ENCODE data around the gene ZNF526.
"Not testable (repeated sequence)": the region's sequence is repeated elsewhere in the genome, so short reads cannot be mapped to it uniquely, and the experiment has no call there.

Gene ZNF526

GRCh38 chr19:42246922-42247639 lies 27.0 kb downstream of the ZNF526 start:
- no peak for DNase-seq

DNA sequence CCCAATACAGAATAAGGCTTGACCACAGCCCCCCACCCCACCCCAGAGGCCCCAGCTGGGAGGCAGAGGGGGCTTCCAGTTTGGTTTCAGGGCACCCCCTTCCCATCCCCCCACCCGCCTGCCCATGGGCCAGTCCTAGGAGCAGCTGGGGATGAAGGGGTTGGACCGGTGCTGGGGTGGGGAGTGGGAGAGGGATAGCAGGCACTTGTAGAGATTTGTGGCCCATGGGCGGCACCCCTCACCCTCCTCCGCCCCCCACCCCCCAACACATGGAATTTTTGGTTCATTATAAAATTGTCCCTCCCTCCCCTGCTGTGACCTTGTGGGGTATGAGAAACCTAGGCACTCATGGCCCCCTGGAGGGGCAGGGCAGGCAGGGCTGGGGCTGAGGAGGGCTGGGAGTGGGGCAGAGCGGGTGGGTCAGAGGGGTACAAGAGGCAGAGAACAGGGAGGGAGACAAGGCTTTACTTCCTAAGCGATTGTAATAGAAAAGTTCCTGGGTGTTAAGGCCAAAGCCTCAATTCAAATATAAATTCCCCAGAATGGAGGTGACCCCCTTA lies 27.6 kb downstream of the ZNF526 start:
- no peak for DNase-seq

DNA sequence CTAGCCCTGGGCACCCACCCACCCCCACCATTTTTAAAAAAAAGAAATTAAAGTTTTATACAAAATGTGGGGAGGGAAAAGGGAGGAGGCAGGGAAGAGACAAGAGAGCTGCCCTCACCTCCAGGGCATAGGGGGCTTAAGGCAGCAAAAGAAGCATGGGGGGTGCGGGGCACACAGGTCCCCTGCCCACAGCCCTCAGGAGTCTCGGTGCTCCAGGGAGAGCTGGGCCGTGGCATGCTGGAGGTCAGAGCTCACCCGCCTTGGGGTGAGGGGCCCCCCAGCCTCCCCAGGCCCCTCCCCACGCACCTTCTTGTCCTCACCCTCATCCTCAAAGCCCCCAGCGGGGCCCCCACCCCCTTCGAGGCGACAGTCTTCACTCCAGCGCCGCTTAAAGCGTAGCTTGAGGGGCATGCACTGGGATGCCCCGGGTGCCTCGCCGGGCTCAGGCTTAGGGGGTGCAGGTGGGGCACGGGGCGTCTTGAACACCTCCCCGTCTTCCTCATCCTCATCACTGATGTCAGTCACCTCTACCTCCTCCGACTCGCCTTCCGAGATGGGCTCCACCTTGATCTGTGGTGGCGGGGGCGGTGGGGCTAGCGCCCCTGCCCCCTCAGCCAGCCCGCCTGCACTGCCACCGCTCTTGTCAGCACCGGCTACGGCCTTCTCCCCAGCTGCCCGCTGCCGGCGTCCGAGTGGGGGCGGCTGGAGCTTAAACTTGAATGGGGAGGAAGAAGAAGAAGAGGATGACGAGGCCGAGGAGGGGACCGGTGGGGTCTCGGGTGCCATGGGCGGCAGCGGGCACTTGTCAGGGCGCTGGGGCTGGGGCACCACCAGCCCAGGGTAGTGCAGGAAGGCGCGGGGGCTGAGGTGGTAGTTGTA lies 28.4 kb downstream of the ZNF526 start:
- DNase-seq, result no peak

- no peak for DNase-seq
These were observed 29.1 kb downstream of the ZNF526 start for GRCh38 chr19:42249149-42249750.

DNA sequence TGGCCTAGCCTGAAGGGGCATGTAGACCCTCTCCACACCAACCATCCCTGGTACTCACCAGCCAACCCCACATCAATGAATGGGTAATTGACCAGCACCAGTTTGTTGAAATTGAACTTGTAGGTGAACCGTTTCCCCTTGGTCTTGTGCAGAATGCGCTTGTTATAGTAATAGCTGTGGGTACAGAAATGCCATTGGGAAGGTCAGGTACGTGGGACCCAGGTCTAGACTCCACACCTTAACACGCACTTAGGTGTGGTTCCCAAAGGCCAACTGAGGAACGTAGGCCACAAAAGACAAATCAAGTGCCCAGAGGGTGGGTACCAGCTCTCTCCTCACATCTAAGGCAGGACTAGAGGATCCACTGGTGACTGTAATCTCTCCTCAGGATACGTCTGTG lies 29.7 kb downstream of the ZNF526 start:
- DNase-seq, result no peak

DNA sequence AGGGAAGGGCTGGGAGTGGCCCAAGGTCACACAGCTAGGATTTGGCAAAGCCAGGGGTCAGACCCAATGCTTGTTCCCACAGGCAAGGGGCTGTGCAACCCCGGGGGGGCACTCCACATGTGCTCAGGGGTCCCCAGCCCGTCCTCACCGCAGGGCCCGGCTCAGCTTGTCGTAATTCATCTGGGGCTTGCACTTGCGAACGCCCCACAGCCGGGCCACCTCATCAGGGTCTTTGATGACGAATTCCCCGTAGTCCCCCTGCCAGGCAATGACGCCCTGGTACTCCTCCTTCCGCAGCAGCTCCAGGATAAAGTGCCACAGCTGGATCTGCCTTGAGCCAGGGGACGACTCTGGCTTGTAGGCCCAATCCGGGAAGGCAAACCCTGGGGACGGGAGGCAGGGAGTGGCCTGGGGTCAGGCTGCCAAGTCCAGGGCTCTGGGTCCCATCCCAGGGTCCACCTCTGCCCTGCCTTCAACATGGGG lies 30.1 kb downstream of the ZNF526 start:
- DNase-seq, result peak in 4 of 14 donors; percentile 28 to 71 (median 46)

DNA sequence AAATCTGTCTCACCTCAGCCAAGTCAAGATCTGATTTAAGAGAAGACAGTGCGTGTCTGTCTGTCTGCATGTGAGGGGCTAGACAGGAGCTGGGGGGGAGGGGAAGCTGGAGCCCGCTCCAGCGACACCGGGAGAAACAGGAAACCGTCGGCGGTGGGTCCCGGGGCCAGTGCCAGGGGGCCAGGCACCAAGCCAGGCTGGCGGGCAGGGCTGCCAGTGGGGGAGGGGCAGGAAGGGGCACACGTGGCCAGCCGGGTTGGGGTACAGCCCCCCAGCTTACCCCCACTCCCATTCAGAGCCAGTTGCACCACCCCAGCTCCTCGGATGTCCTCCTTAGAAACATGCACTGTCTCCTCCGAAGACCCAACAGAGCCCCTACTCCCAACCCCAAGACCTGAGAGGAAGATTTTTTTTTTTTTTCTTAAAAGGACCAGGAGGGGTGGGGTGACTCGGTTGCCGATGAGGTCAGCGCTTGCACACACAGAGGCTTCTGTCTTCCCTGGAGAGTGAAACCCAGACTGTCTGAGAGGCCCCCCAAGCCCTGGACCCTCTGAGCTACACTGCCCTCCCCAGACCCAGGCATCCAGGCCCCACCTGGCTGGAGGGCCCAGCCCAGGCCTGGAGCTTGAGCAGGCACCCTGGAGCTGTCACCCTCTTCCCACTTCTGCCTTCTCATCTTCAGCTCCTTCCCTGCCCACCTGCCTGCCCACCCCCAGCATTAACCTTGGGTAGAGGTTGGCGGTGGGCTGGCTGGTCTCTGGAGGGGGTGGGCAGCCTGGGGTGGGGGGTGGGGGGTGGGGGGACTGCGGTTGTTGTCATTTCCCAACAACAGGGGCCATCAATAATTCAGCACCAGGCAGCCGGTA lies 30.8 kb downstream of the ZNF526 start:
- DNase-seq, result peak in 11 of 14 donors; percentile 22 to 82 (median 44)

DNA sequence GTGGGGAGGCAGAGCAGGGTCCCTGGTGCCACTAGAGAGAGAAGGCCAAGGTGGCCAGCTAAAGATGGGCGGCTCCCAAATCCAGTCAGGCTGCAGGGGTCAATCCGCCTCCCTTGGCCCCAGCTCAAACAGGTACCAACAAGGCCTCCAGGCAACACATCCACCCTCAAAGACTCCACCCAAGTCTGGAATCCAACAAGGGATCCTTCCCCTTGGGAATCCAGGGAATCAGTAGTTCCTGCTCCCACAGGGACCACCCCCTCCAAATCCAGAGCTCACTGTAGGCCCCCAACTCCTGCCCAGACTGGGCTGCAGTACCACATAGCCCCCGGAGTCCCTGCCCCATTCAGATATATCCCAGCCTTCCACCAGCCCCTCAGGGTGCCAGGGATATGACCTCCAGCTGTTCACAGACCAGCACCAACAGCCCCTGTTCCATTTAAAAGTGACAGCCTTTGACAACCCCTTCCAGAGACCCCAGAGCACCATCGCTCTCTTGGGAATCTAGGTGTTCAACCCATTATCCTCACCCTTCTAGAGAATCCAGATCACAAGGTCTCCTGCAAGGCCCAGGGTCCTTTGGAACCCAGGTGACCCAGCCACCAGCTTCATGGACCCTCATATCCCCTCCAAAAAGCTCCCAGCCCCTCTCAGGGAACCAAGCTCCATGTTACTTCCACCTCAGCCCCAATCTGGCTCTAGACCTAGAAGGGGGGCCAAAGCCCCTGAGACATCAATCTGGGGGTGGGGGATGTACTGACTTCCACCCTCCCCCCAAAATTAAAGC lies 31.7 kb downstream of the ZNF526 start:
- DNase-seq, result peak in 1 of 14 donors; percentile 25

GRCh38 chr19:42252365-42253244 lies 32.5 kb downstream of the ZNF526 start:
- peak in 12 of 14 donors; percentile 71 to 91 (median 82) for DNase-seq

GRCh38 chr19:42253245-42254088 lies 33.4 kb downstream of the ZNF526 start:
- peak in 11 of 14 donors; percentile 42 to 81 (median 59) for DNase-seq

- DNase-seq, result peak in 12 of 14 donors; percentile 69 to 93 (median 79)
These were observed 34.2 kb downstream of the ZNF526 start for GRCh38 chr19:42254089-42254849.

DNA sequence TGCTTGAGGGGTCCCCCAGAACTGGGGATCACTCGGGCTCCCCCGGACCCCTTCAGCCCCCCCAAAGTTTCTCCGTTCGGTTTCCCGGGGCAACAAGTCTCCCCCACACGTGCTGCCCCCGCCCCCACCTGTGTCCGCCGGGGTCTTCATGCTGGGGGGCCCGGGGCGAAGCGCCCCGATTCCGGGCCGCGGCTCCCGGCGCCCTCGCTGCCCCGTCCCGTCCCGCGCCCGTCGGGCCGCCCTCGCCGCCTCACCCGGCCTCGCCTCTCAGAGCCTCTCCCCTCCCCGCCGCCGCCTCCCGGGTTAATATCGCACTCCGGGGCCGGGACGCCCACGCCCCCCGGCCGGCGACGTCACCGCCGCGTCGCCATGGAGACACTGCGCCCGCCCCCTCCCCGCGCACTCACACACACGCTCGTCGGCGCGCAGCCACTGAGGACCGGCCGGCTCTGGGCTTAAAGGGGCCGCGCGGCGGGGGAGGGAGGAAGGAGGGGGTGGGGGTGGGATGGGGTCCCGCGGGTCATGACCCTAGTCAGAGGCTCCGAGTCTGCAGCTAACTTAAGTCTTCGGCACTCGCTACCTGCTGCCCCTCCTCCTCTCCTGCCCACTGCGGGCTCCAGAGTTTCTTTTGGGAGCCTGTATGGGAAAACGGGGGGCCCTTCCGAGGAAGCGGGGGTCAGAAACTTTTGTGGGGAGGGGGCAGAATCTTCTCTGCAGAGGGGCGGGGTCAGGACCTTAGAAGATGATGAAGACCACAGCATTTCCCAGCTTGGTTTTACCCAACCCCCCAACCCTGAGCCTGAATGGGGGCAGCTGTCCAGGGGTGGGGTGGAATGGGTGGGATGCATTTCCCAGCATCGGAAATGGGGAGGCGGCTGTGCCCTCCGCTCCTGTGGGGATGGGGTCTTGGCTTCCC lies 35.0 kb downstream of the ZNF526 start, which contains the start of gene ERF:
TSS of gene ERF (minus strand) at position 279 of the 916 bp plus-strand sequence. CDS start at position 150, 129 bp downstream.
- peak; percentile 59 to 95 (median 87) for DNase-seq

DNA sequence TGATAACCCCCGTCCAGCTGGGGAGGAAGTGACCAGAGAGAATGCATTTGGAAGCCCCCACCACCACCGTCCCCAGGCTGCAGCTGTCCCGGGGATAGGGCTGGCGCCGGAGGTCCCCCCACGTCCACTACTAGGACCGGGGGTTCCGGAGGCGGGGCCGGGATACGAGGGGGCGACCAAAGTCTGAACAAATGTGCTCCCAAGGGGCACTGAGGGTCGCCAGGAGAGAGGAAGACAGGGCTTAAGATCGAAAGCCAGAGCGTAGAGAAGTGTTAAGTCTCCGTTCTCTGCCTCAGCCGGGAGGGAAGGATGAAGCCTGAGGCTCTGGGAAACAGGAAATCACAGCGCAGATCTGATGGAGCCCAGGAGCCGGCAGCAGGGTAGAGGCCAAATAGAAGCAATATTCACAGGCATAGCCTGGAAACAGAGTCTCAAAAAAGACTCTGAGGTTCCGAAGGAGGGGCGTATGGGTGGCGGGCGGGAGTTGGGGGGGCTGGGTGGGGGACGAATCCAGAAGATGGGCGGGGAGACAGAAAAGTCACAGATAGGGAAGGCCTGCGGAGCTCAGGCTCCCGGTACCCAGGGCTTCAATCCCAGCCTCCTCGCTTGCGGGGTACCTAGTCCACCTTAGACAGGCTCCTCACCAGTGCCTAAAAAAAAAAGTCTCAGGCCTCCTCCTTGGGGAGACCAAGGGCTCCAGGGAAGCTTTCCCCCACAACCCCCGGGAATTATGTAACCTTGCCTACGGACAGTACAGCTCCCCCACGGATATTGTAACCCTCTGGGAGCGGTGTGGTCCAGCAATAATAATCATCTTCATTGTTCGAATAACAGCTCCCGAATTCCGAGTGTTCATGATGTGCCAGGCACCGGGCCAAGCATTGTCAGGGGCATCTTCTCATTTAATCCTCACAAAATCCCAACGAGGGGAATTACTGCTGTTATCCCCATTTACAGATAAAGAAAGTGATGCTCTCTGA lies 35.9 kb downstream of the ZNF526 start:
- peak in 8 of 14 donors; percentile 12 to 72 (median 64) for DNase-seq

- DNase-seq, result not testable (repeated sequence)
These were observed 37.7 kb downstream of the ZNF526 start for GRCh38 chr19:42257842-42258241.

DNA sequence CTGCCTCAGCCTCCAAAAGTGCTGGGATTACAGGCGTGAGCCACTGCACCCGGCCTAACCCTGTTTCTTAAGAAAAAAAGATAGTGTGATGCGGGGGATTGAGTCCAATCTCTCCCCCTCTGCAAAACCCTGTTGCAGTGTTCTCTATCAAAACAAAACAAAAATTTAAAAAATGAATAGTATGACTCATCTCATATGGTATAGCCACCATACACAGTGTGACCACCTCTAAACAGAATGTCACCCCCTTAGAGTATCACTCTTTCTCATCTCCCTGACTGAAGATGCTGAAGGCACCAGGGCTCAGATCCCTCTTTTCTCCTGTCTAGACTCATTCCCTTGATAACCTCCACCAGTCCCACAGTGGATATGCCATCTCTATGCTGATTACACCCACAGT lies 41.7 kb downstream of the ZNF526 start:
- DNase-seq, result no peak
